ENCODE data around the gene HMGXB3.

Gene HMGXB3

GRCh38 chr5:149982505-149982904 lies 18.0 kb upstream of the HMGXB3 start:
- no peak for DNase-seq (ENCODE audit: low read depth)

- DNase-seq (ENCODE audit: low read depth), result no peak
Measured at GRCh38 chr5:149988126-149988525, 12.4 kb upstream of the HMGXB3 start.

GRCh38 chr5:149990518-149991376 lies 9.8 kb upstream of the HMGXB3 start:
- peak; percentile 51 for DNase-seq (ENCODE audit: low read depth)

- no peak for DNase-seq (ENCODE audit: low read depth)
Measured at GRCh38 chr5:149993471-149993870, 7.1 kb upstream of the HMGXB3 start.

GRCh38 chr5:149995385-149996204 lies 4.9 kb upstream of the HMGXB3 start:
- DNase-seq (ENCODE audit: low read depth), result no peak

GRCh38 chr5:149996205-149996890 lies 4.2 kb upstream of the HMGXB3 start:
- no peak for DNase-seq (ENCODE audit: low read depth)

GRCh38 chr5:149998281-149998680 lies 2.3 kb upstream of the HMGXB3 start:
- no peak for DNase-seq (ENCODE audit: low read depth)

- no peak for DNase-seq (ENCODE audit: low read depth)
Measured at GRCh38 chr5:149999359-149999758, 1.2 kb upstream of the HMGXB3 start.

GRCh38 chr5:149999866-150000255 lies 678 bp upstream of the HMGXB3 start:
- no peak for DNase-seq (ENCODE audit: low read depth)

GRCh38 chr5:150000990-150001659 lies 586 bp downstream of the HMGXB3 start:
- peak; percentile 25 for DNase-seq (ENCODE audit: low read depth)

- DNase-seq (ENCODE audit: low read depth), result peak; percentile 45
Measured at GRCh38 chr5:150001660-150002486, 1.3 kb downstream of the HMGXB3 start.

GRCh38 chr5:150006318-150006717 lies 5.8 kb downstream of the HMGXB3 start:
- DNase-seq (ENCODE audit: low read depth), result no peak

- no peak for DNase-seq (ENCODE audit: low read depth)
Measured at GRCh38 chr5:150007050-150007449, 6.5 kb downstream of the HMGXB3 start.

GRCh38 chr5:150009671-150010387 lies 9.3 kb downstream of the HMGXB3 start:
- no peak for DNase-seq (ENCODE audit: low read depth)

- DNase-seq (ENCODE audit: low read depth), result no peak
Measured at GRCh38 chr5:150013931-150014330, 13.4 kb downstream of the HMGXB3 start.

- DNase-seq (ENCODE audit: low read depth), result no peak
Measured at GRCh38 chr5:150014456-150014855, 13.9 kb downstream of the HMGXB3 start.

- DNase-seq (ENCODE audit: low read depth), result no peak
Measured at GRCh38 chr5:150015415-150015814, 14.9 kb downstream of the HMGXB3 start.

GRCh38 chr5:150016537-150016936 lies 16.0 kb downstream of the HMGXB3 start:
- no peak for DNase-seq (ENCODE audit: low read depth)

GRCh38 chr5:150017226-150018005 lies 16.9 kb downstream of the HMGXB3 start:
- no peak for DNase-seq (ENCODE audit: low read depth)

Measured in T follicular helper cell (primary cell).